HG02678 (cell line): ENCODE results near the gene DLGAP4.

Experiments used
- ATAC-seq: cut with Tn5 transposase; IDR thresholded peaks from one replicate; pipeline ENCODE4 v1.9.1; 2021; ENCODE audit warnings: mild to moderate bottlenecking, moderate library complexity; ENCODE audit not compliant: unreplicated experiment

DLGAP4 gene

GRCh38 chr20:36574366-36575135 lies 268.4 kb downstream of the DLGAP4 start:
- ATAC-seq, result no peak

- no peak for ATAC-seq
These were observed 269.9 kb downstream of the DLGAP4 start for GRCh38 chr20:36576081-36576445.
